Cardiac septum (tissue), 1 donor: ENCODE data around the gene AKT1S1. TPM values are rescaled to one million over a fixed set of nuclear protein-coding genes. Genes with fewer than 3 reads are reported as not detected.

ENCODE experiments used
- DNase-seq: peaks from one replicate; pipeline ENCODE4 v3.0.0-alpha.2; 2020; ENCODE audit warnings: low spot score
- intact Hi-C: fragments of 100-400 bp; cut with DNase I; formaldehyde crosslinking; loops from one replicate; pipeline ENCODE4 v1.14.0; 2022
- total RNA-seq: library from RNA; stranded (reverse); fragmentation: NEBNext Ultra II Directional; extraction: Animal tissue kit (Norgen Biotek cat#: 25700); gene quantifications from one replicate; pipeline ENCODE4 v1.2.1, GENCODE V29; 2021
- donor health status: DM: no; HTN: no; CAD: no.

AKT1S1 gene
- total RNA-seq, 1 donor from 2014 or later = 35.8 TPM

GRCh38 chr19:49908480-49909420 is 31.6 kb upstream of the AKT1S1 start:
- intact Hi-C loops = no loop called here
- DNase-seq = no peak

- no peak for DNase-seq
- intact Hi-C loops = no loop called here
Observed at GRCh38 chr19:49907745-49908446, 30.7 kb upstream of the AKT1S1 start.

GRCh38 chr19:49906879-49907564 is 29.9 kb upstream of the AKT1S1 start:
- intact Hi-C loops = no loop called here
- DNase-seq = no peak

- DNase-seq = no peak
- intact Hi-C loops = no loop called here
Observed at GRCh38 chr19:49904136-49904535, 27.0 kb upstream of the AKT1S1 start.

- intact Hi-C loops = no loop called here
- DNase-seq = no peak
Observed at GRCh38 chr19:49896863-49897621, 19.9 kb upstream of the AKT1S1 start, which contains the start of gene IL4I1. IL4I1 (minus strand) TSS chr19:49896887; CDS start chr19:49896160, 727 bp downstream.

- DNase-seq = no peak
- intact Hi-C loops = no loop called here
Observed at GRCh38 chr19:49895566-49896297, 18.6 kb upstream of the AKT1S1 start.

DNA sequence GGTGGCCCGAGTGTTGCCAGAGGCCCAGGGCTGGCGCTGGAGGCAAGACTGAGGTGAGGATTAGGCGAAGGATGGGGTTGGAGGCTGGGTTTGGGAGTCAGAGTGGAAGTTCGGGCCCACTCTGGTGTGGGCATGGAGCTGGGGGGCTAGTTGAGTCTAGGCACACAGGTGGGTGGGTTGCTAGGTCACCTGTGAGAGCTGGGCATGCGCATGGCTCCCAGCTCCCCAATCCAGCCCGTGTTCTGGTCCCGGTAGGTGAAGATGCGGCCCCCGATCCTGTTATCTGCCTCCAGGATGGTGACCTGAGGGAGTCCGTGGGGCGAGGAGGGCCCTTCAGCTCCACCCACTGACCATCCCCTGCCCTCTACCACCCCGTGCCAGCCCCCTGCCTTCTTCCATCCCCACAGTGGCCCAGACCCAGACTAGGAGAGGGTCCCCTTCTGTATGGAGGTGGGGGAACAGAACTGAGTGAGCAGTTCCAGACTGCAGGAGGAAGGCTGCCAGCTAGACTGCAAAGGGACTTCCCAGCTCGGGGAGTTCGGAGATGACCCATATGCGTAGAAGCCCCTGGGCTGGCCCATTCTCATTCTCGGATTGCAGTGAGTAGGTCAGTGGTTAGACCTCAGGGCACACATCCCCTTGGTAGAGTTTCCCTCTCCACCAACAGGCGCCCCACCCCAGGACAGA is 17.9 kb upstream of the AKT1S1 start:
- DNase-seq = no peak
- intact Hi-C loops = no loop called here

DNA sequence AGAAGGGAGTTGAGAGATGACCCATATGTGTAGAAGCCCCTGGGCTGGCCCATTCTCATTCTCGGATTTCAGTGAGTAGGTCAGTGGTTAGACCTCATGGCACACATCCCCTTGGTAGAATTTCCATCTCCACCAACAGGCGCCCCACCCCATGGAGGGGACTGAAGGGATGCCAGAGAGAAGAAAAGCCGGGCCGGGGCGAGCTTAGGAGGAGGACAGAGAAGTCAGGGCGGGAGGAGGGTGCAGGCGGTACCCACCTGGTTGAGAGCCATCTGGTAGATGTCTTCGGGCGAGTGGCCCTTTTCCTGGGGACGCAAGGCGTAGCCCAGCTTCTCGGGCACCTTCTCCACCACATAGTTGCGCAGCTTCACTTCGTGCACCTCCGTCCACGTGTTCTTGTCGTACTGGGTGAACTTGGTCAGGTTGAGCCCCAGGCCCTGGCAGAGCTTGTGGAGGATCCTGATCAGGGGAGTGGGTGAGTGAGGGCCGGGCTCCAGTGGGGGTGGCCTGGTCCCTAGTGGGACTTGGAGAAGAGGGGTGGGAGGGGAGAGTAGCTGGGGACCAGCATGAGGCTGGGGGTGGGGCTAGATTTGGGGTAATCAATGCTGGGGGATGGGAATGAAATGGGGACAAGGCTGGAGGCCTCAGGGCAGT is 17.0 kb upstream of the AKT1S1 start:
- intact Hi-C loops = no loop called here
- no peak for DNase-seq

- no peak for DNase-seq
- intact Hi-C loops = no loop called here
Observed at GRCh38 chr19:49892716-49893115, 15.6 kb upstream of the AKT1S1 start.

DNA sequence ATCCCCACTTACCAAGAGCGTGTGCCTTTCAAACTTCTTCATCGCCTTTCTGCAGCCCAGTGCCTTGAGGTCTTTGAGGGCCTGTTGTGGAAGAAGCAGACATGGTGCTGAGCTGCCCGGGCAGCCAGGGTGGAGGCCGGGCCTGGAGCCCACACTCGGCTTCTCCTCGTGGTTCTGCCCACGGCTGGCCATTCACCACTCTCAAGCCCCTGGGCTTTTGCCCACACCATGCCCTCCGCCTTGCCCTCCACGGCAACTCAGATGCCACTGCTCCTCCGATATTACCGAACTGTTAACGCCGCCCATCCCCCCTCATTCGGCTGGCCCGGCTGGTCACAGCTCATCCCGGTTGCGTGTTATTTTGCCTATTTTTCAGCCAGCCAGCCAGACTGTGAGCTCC is 14.2 kb upstream of the AKT1S1 start:
- intact Hi-C loops = no loop called here
- no peak for DNase-seq

- intact Hi-C loops = no loop called here
- DNase-seq = no peak
Observed at GRCh38 chr19:49890349-49891311, 13.5 kb upstream of the AKT1S1 start.

DNA sequence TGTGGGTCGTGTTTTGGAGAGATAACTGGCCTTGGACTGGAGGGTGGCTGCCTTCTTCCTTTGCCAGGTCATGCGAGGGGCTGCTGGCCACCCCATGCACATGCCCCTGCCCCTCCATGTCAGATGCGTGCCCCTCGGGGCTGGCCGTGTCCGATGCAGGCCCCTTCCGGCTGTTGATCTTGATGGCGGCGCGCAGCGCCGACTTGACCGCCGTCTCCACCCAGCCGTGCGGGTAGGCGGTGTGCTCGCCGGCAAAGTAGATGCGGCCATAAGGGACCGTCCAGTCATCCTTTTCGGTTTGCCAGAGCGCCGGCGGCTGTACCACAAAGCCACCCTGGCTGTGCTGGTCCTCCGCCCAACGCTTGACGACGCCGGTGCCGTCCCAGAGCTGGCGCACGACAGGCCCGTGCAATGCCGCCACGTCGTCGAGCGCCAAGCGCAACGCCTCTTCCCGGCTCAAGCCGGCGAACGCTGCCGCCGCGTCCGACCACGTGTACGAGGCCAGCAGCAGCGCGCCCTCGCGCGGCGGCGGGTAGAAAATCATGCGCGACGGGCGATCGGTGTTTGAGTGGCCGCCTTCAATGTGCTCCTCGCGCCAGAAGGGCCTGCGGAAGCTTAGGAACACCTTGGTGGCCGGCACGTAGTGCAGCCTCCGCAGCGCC is 12.7 kb upstream of the AKT1S1 start:
- intact Hi-C loops = no loop called here
- peak; percentile 90 for DNase-seq

- DNase-seq = no peak
- intact Hi-C loops = no loop called here
Observed at GRCh38 chr19:49889038-49889686, 12.0 kb upstream of the AKT1S1 start.

DNA sequence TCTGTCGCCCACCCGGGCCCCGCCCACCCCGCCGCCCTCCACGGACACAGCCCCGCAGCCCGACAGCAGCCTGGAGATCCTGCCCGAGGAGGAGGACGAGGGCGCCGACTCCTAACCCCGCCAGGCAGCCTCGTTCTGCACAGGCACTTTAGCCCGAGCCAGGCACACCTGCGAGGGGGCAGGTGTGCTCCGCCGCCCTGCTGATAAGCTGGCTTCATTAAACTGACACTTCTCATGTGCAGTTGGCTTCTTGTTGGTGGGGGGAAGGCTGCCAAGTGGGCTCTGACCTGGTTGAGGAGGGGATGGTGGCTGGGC is 11.3 kb upstream of the AKT1S1 start:
- no peak for DNase-seq
- intact Hi-C loops = no loop called here

DNA sequence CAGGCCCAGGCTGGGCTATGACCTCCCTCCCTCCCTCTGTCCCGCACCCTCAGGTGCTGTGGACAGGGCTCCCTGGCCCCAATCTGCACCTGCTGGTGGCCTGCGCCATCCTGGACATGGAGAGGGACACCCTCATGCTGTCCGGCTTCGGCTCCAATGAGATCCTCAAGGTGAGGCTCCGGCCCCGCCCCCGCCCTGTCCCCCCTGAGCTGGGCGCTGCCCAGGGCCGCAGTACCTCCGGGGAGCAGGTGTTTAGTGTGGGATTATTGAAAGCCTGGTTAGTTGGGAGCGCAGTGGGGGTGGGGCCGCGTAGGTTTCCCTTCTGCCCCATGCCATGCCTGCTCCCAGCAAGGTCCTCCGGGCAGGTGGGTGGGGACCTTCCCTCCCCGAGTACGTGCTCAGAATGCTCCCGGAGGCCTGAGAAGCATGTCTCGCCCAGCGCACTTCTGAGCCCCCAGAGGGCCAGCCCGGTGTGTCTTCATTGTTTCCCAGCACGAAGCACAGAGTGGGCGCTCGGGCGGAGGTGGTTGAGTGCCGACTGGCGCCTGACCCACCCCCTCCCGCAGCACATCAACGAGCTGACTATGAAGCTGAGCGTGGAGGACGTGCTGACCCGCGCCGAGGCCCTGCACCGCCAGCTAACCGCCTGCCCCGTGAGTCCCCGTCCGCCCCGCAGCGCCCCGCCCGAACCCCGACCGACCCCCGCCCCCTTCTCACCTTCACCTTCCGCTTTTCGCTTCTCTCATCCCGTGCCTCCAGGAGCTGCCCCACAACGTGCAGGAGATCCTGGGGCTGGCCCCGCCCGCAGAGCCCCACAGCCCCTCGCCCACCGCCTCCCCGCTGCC is 10.7 kb upstream of the AKT1S1 start:
- DNase-seq = no peak
- intact Hi-C loops = no loop called here
